Measurements from ENCODE around the gene CFL2. TPM values are rescaled to one million over a fixed set of nuclear protein-coding genes. Genes with fewer than 3 reads are reported as not detected.

CFL2 gene
- total RNA-seq, 1 experiment from 2014 or later = 13.9 TPM

GRCh38 chr14:34749408-34749807, 35.0 kb upstream of the CFL2 start:
- Histone ChIP-seq H3K18ac (ENCODE audit: insufficient read length, low read depth, low read length) (no peak overlapping the region), H4K91ac (ENCODE audit: insufficient read length, low read depth, low read length) (no peak overlapping the region), H2BK20ac (ENCODE audit: low read depth, low read length, poor library complexity, severe bottlenecking) (no peak overlapping the region), H3K9ac (ENCODE audit: extremely low read depth, insufficient read length, low read length) (no peak overlapping the region), H3K27me3 (ENCODE audit: insufficient read depth, low read length) (no peaks in the 10 kb centered on the region), H3K4ac (ENCODE audit: low read depth, low read length) (no peak overlapping the region), H3K79me1 (ENCODE audit: insufficient read depth, low read depth, low read length, poor library complexity, severe bottlenecking) (no peaks in the 10 kb centered on the region), H3K79me2 (ENCODE audit: insufficient read depth, low read length) (no peaks in the 10 kb centered on the region), H2BK12ac (ENCODE audit: insufficient read length, low read depth, low read length) (no peak overlapping the region), H2BK120ac (ENCODE audit: low read depth, low read length, poor library complexity, severe bottlenecking) (no peak overlapping the region), H3K23ac (ENCODE audit: insufficient read length, low read depth, low read length) (no peak overlapping the region), H3T11ph (ENCODE audit: low read length) (no peak overlapping the region), H4K8ac (replicated peaks; ENCODE audit: insufficient read length, low read depth, low read length) (no peak overlapping the region), H4K20me1 (ENCODE audit: control insufficient read depth, insufficient read depth, insufficient read length) (no peaks in the 10 kb centered on the region), H2AFZ (ENCODE audit: low read length) (no peak overlapping the region), H2BK15ac (ENCODE audit: low read depth, low read length) (no peak overlapping the region), H4K5ac (ENCODE audit: insufficient read length, low read depth, low read length) (no peak overlapping the region), H2AK5ac (ENCODE audit: insufficient read length, low read length) (no peak overlapping the region), H3K27ac (ENCODE audit: insufficient read length, low read depth, low read length) (no peak overlapping the region), H3K14ac (ENCODE audit: insufficient read depth, low read length) (no peak overlapping the region), H3K4me2 (ENCODE audit: insufficient read depth, insufficient read length, low read length) (no peak overlapping the region), H3K9me3 (ENCODE audit: control insufficient read depth, low read depth, low read length) (no peaks in the 10 kb centered on the region), H3K4me1 (ENCODE audit: insufficient read depth, low read length) (no peaks in the 10 kb centered on the region), H3K23me2 (ENCODE audit: insufficient read length, low read depth, low read length, poor library complexity, severe bottlenecking) (no peaks in the 10 kb centered on the region), H2BK5ac (ENCODE audit: insufficient read length, low read length) (no peak overlapping the region), H3K56ac (ENCODE audit: insufficient read length, low read depth, low read length) (no peak overlapping the region)
- Mint-ChIP-seq H3K36me3 (ENCODE audit: insufficient read depth in 1 of 3, low read depth in 3 of 3) (peaks cover 0 to 6% (median 0%) of the 10 kb centered on the region in 3 experiments; a peak in 2 of 7 replicates), H3K27me3 (ENCODE audit: low read depth) (no peaks in the 10 kb centered on the region), H3K9me3 (no peaks in the 10 kb centered on the region), H3K27ac (no peak overlapping the region), H3K4me3 (no peak overlapping the region), H3K4me1 (no peaks in the 10 kb centered on the region)
- DNase-seq = no peak
- no CpG with 5 or more reads among the region's 6 CpGs for WGBS (ENCODE audit: extremely low coverage, insufficient read length, low lambda C conversion rate)
- TF ChIP-seq, protein P1, sequence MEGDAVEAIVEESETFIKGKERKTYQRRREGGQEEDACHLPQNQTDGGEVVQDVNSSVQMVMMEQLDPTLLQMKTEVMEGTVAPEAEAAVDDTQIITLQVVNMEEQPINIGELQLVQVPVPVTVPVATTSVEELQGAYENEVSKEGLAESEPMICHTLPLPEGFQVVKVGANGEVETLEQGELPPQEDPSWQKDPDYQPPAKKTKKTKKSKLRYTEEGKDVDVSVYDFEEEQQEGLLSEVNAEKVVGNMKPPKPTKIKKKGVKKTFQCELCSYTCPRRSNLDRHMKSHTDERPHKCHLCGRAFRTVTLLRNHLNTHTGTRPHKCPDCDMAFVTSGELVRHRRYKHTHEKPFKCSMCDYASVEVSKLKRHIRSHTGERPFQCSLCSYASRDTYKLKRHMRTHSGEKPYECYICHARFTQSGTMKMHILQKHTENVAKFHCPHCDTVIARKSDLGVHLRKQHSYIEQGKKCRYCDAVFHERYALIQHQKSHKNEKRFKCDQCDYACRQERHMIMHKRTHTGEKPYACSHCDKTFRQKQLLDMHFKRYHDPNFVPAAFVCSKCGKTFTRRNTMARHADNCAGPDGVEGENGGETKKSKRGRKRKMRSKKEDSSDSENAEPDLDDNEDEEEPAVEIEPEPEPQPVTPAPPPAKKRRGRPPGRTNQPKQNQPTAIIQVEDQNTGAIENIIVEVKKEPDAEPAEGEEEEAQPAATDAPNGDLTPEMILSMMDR (conservative IDR thresholded peaks at IDR 0.05) = no peak

All from H9 (cell line).